Heart left ventricle (tissue), 13 donors: ENCODE results near the gene IL19.

Experiments
- POLR2A ChIP-seq, 2 donors: fragments of 450-650 bp; IDR thresholded peaks; one replicate each; pipeline ENCODE4 v1.6.1; 2017; ENCODE audit warnings: antibody characterized with exemption in 2 of 2, mild to moderate bottlenecking in 2 of 2, moderate library complexity in 2 of 2
- TF ChIP-seq, protein P1 (sequence below), 12 donors: fragments of 200-600 bp; sonication (generic) in 4 of 12; IDR thresholded peaks; one replicate each; pipeline versions ENCODE4 v1.5.0 to v1.8.0; 2018 to 2022; ENCODE audit warnings: antibody characterized with exemption in 12 of 12, mild to moderate bottlenecking in 5 of 12
- donor health status: ischemic (EF 13 %, LVEDD 7.1; RV severe dilation, severe dysfunction).
- donor health status: DM: no; HTN: yes; CAD: no.
- donor health status: DM: no; HTN: no; CAD: no.
- donor health status: ischemic (EF 25% LVEDD 6.9; RV normal size, moderate dysfunction).
- donor health status: ischemic (EF 25% LVEDD 5.7; RV mildly dilated, moderate dysfunction).
- donor health status: ischemic (EF 35%, LVEDD 5.7; RV mildly dilated, moderate dysfunction).
- donor health status: nonischemic (EF 11% LVEDD 7.7; RV severe dilation, severe dysfunction).
- donor health status: DM: yes; HTN: yes; CAD: no.
- donor health status: PGD.
- donor health status: ischemic (EF 29% LVEDD 5.4; RV normal size, mild dysfunction).
- donor health status: nonischemic (EF 23%, LVEDD 6.1; RV moderate dilation, normal function).

DNA sequence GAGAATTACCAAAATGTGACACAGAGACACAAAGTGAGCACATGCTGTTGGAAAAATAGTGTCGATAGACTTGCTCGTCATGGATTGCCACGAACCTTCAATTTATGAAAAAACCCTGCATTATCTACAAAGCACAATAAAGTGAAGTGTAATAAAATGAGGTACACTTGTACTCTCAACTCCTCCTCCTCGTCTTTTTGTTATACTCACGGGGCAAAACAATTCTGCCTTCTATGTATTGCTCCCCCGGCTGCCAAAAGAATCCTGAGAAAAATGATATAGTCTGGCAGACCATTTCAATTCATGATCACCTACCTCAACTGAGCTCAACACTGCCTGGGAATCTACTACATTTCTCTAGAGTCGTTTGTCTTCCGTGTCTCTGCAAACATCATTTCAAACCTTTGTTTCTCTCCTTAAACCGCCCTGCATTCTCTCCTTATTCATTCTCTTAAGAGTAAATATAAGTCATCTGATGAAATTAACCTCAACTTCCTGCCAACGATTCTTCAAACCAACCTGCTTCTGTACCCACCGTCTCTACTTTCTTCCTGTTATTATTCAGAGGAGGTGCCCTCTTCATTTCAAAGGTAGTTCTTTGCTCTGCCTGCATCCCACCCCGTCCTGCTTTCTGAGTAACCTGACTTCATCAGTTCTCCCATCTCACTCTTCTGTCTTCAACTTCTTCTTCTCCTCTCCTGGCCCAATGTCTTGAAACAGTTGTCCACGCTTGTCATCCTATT lies 12.9 kb upstream of the IL19 start:
- TF ChIP-seq, protein P1, sequence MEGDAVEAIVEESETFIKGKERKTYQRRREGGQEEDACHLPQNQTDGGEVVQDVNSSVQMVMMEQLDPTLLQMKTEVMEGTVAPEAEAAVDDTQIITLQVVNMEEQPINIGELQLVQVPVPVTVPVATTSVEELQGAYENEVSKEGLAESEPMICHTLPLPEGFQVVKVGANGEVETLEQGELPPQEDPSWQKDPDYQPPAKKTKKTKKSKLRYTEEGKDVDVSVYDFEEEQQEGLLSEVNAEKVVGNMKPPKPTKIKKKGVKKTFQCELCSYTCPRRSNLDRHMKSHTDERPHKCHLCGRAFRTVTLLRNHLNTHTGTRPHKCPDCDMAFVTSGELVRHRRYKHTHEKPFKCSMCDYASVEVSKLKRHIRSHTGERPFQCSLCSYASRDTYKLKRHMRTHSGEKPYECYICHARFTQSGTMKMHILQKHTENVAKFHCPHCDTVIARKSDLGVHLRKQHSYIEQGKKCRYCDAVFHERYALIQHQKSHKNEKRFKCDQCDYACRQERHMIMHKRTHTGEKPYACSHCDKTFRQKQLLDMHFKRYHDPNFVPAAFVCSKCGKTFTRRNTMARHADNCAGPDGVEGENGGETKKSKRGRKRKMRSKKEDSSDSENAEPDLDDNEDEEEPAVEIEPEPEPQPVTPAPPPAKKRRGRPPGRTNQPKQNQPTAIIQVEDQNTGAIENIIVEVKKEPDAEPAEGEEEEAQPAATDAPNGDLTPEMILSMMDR (IDR thresholded peaks at IDR 0.05): no peak
- TF ChIP-seq POLR2A (IDR thresholded peaks at IDR 0.05): no peak
